Measurements from ENCODE around the gene TTF1.

- no peak for TF ChIP-seq CTCF (IDR thresholded peaks at IDR 0.05; ENCODE audit: low read length)
- no peak for TF ChIP-seq EZH2 (IDR thresholded peaks at IDR 0.05; ENCODE audit: borderline replicate concordance, low read length)
Observed at GRCh38 chr9:132365986-132366385, 40.7 kb downstream of the TTF1 start.

Measured in OCI-LY1 (cell line).